GM12878 (cell line): ENCODE data around the gene UROC1. TPM values are rescaled to one million over a fixed set of nuclear protein-coding genes. Genes with fewer than 3 reads are reported as not detected.

ENCODE experiments used
- ATAC-seq: fragments of 200-7000 bp; cut with Tn5 transposase; 3 replicates; pipeline ENCODE4 v1.9.1; 2020; ENCODE audit warnings: mild to moderate bottlenecking, moderate library complexity
- BruUV-seq: library from RNA; stranded (reverse); fragments of 400-500 nt; replicated peaks from 2 replicates; lab custom pipeline; 2021; lab: Mats Ljungman, UMichigan
- CTCF ChIA-PET: fragments of 300-600 bp; sonication (Branson Sonifier 250); formaldehyde crosslinking; extraction: SDS; loops from one replicate; lab custom pipeline; 2021; ENCODE audit warnings: inconsistent platforms; lab: Yijun Ruan, JAX
- POLR2A ChIA-PET: fragments of 350-600 bp; formaldehyde crosslinking; extraction: SDS; loops from one replicate; lab custom pipeline; 2021; ENCODE audit warnings: inconsistent platforms; lab: Charles Lee
- RAD21 ChIA-PET: fragments of 300-600 bp; sonication (Branson Sonifier 250); formaldehyde crosslinking; loops from one replicate; lab custom pipeline; 2023; ENCODE audit warnings: antibody characterized with exemption; ENCODE audit not compliant: unreplicated experiment; lab: Charles Lee
- SMC1A ChIA-PET: fragments of 300-600 bp; sonication (Branson Sonifier 250); formaldehyde crosslinking; loops from one replicate; lab custom pipeline; 2023; ENCODE audit not compliant: unreplicated experiment, uncharacterized antibody; lab: Charles Lee
- DNase-seq: peaks from one replicate; pipeline ENCODE4 v3.0.0-alpha.2; 2011; ENCODE audit warnings: low read depth, low spot score
- FAIRE-seq: peaks from 3 replicates; lab custom pipeline; 2011; peaks lifted over from hg19 to GRCh38; lab: Jason Lieb, UNC
- H2AFZ ChIP-seq: 2 replicates; pipeline ENCODE4 v1.6.0; 2011; ENCODE audit warnings: low read depth, low read length, control low read depth; ENCODE audit not compliant: control insufficient read depth
- H3K27ac ChIP-seq: 2 replicates; pipeline ENCODE4 v1.5.1; 2011; ENCODE audit warnings: control low read depth; ENCODE audit not compliant: control insufficient read depth, insufficient read depth
- H3K27me3 ChIP-seq, 2 experiments: replicated peaks in 1 of 2; 2 replicates each; pipeline versions ENCODE4 v1.6.0 to v1.6.1; 2011; ENCODE audit warnings: low read length in 1 of 2; ENCODE audit not compliant: control insufficient read depth in 2 of 2, insufficient read depth in 2 of 2
- H3K36me3 ChIP-seq, 2 experiments: 2 replicates each; pipeline ENCODE4 v1.5.1; 2011; ENCODE audit warnings: low read length in 1 of 2; ENCODE audit not compliant: control insufficient read depth in 2 of 2, insufficient read depth in 2 of 2
- H3K4me1 ChIP-seq: 2 replicates; pipeline ENCODE4 v1.6.1; 2011; ENCODE audit warnings: mild to moderate bottlenecking, low read length, moderate library complexity, mixed read lengths; ENCODE audit not compliant: control insufficient read depth, insufficient read depth
- H3K4me2 ChIP-seq: 2 replicates; pipeline ENCODE4 v1.6.0; 2011; ENCODE audit warnings: control low read depth; ENCODE audit not compliant: control insufficient read depth, insufficient read depth
- H3K4me3 ChIP-seq: fragments of 200-600 bp; sonication (generic); 2 replicates; pipeline ENCODE4 v1.5.1; 2016
- H3K79me2 ChIP-seq: 2 replicates; pipeline ENCODE4 v1.6.0; 2011; ENCODE audit warnings: low read length; ENCODE audit not compliant: control insufficient read depth, insufficient read depth
- H3K9ac ChIP-seq: 2 replicates; pipeline ENCODE4 v1.8.0; 2011; ENCODE audit warnings: low read length, control low read depth, mixed read lengths; ENCODE audit not compliant: control insufficient read depth, insufficient read depth
- H3K9me3 ChIP-seq: replicated peaks from 3 replicates; pipeline ENCODE4 v1.5.1; 2011; ENCODE audit warnings: mild to moderate bottlenecking, low read length; ENCODE audit not compliant: control insufficient read depth, insufficient read depth
- H4K20me1 ChIP-seq: 2 replicates; pipeline ENCODE4 v1.6.0; 2011; ENCODE audit not compliant: control insufficient read depth, insufficient read depth
- POLR2AphosphoS5 ChIP-seq: IDR thresholded peaks from 2 replicates; pipeline ENCODE4 v1.6.1; 2011; ENCODE audit warnings: mild to moderate bottlenecking, low read length, inconsistent platforms
- WGBS: methylation state at CpG from one replicate; pipeline ENCODE4 v1.1.6; 2016; ENCODE audit warnings: low lambda C conversion rate; ENCODE audit not compliant: insufficient replicate concordance, insufficient coverage; ENCODE audit errors: missing lambda C conversion rate; 5-methylcytosine and 5-hydroxymethylcytosine counted together
- in situ Hi-C: fragments of 300-500 bp; cut with MboI; formaldehyde crosslinking; loops from 9 replicates; pipeline ENCODE4 v1.14.3; 2018; ENCODE audit warnings: mixed read lengths
- intact Hi-C: fragments of 100-400 bp; cut with micrococcal nuclease; formaldehyde crosslinking; loops from one replicate; pipeline ENCODE4 v1.14.2; 2022; ENCODE audit not compliant: unreplicated experiment
- polyA plus RNA-seq, 11 experiments: library from polyadenylated mRNA; depleted of rRNA in 4 of 11; unstranded in 6 of 11; stranded (reverse) in 5 of 11; fragments of >200 nt; fragmentation: Nextera tagmentation in 4 of 11; fragmentation: Illumina TruSeq in 1 of 11; extraction: Ambion mirVana in 4 of 11; extraction: Trizol in 1 of 11; gene quantifications; 1 replicate in 1 of 11; 2 replicates in 10 of 11; pipeline versions ENCODE4 v1.2.1 to v1.2.3, GENCODE V29; 2011 to 2016; ENCODE audit warnings: inconsistent platforms in 2 of 11, missing spikeins in 2 of 11, low read depth in 1 of 11
- total RNA-seq, 4 experiments: library from RNA; depleted of rRNA in 3 of 4; stranded (reverse); fragments of >200 nt in 3 of 4; fragmentation: Illumina TruSeq in 1 of 4; extraction: Trizol in 1 of 4; gene quantifications; 2 replicates each; pipeline versions ENCODE4 v1.2.1 to v1.2.3, GENCODE V29; 2013 to 2021
- TF ChIP-seq, protein P1 (sequence below): fragments of 450-650 bp; conservative IDR thresholded peaks from 2 replicates; pipeline ENCODE4 v1.6.1; 2017; ENCODE audit warnings: mild to moderate bottlenecking, moderate library complexity
- TF ChIP-seq, protein P2 (sequence below): fragments of 450-650 bp; IDR thresholded peaks from 2 replicates; pipeline ENCODE4 v1.6.1; 2016; ENCODE audit warnings: mild to moderate bottlenecking

The UROC1 gene
- total and polyA plus RNA-seq, 10 of the 15 experiments (the other 5 are each of a cell fraction or from before 2014, with no cell fraction given) = 0.04 TPM; not detected in 9

DNA sequence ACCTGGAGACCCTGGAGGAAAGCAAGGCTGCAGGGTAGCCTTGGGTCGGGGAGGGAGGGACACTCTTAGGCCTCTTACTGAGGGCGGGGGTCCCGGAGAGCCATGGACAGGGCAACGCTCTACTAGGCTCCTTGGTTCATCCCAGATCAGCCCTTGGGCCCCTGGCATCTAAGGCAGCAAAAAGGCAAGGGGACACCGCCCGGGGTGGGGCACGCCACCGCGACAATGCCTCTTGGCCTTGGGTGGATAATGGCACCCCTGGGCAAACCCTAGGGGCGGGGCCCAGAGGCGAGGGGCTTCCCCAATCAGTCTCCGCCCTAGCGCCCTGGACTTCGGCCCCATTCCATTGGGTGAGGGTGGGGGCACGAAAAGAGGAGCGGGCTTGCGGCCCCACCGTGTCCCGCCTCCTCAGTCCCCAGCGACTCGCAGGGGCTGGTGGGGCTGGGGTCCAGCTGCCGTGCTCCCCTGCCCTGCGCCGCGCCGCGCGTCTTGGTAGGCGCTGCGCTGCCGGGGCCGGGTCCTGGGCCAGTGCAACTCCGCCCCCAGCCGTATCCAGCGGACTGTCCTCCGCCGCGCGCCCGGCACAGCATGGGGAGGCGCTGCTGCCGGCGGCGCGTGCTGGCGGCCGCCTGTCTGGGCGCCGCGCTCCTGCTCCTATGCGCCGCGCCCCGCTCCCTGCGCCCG lies 6.3 kb upstream of the UROC1 start, which contains the start of gene CHST13:
Gene CHST13, plus strand, starts transcription at position 411 of the 684 bp plus-strand sequence. Its CDS starts 178 bp downstream, at position 589.
- Histone ChIP-seq H3K4me1 (no peaks in the 10 kb centered on the region), H3K79me2 (no peaks in the 10 kb centered on the region), H3K9me3 (no peaks in the 10 kb centered on the region), H3K36me3 (no peaks in the 10 kb centered on the region), H3K9ac (no peak within 1 kb of the TSS), H3K27ac (no peak within 1 kb of the TSS), H4K20me1 (no peaks in the 10 kb centered on the region)
- RAD21 ChIA-PET = no interaction called here
- BruUV-seq = no TSS peak
- POLR2A ChIA-PET = no interaction called here
- TF ChIP-seq, protein P1, sequence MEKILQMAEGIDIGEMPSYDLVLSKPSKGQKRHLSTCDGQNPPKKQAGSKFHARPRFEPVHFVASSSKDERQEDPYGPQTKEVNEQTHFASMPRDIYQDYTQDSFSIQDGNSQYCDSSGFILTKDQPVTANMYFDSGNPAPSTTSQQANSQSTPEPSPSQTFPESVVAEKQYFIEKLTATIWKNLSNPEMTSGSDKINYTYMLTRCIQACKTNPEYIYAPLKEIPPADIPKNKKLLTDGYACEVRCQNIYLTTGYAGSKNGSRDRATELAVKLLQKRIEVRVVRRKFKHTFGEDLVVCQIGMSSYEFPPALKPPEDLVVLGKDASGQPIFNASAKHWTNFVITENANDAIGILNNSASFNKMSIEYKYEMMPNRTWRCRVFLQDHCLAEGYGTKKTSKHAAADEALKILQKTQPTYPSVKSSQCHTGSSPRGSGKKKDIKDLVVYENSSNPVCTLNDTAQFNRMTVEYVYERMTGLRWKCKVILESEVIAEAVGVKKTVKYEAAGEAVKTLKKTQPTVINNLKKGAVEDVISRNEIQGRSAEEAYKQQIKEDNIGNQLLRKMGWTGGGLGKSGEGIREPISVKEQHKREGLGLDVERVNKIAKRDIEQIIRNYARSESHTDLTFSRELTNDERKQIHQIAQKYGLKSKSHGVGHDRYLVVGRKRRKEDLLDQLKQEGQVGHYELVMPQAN = no peak
- TF ChIP-seq, protein P2, sequence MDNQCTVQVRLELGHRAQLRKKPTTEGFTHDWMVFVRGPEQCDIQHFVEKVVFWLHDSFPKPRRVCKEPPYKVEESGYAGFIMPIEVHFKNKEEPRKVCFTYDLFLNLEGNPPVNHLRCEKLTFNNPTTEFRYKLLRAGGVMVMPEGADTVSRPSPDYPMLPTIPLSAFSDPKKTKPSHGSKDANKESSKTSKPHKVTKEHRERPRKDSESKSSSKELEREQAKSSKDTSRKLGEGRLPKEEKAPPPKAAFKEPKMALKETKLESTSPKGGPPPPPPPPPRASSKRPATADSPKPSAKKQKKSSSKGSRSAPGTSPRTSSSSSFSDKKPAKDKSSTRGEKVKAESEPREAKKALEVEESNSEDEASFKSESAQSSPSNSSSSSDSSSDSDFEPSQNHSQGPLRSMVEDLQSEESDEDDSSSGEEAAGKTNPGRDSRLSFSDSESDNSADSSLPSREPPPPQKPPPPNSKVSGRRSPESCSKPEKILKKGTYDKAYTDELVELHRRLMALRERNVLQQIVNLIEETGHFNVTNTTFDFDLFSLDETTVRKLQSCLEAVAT = no peak
- TF ChIP-seq POLR2AphosphoS5 = no peak
- TF ChIP-seq, all 136 proteins: peak for 0
- CTCF ChIA-PET = interaction anchor here (0.9 to 2.4 kb wide), 4 partner anchors 932 to 1023 kb away, joined by 4 to 19 read pairs (median 6); no protein-coding TSS in a partner anchor
- FAIRE-seq (no peak), DNase-seq (no peak), ATAC-seq (no peak)
- in situ Hi-C loops (no loop called here), intact Hi-C loops (no loop called here)
- SMC1A ChIA-PET = no interaction called here
- H3K27me3 ChIP-seq = no peaks in the 10 kb centered on the region; a peak in 1 of 4 replicates
- 16% methylated on average over 52 of the region's 56 CpGs for WGBS
- no peak within 1 kb of the TSS for H2AFZ ChIP-seq
- no peak within 1 kb of the TSS for H3K4me3 ChIP-seq
- H3K4me2 ChIP-seq = no peak within 1 kb of the TSS
